Medulla oblongata (tissue), 1 donor: ENCODE results near the gene PLPPR3.

ENCODE experiments used
- DNase-seq: peaks from one replicate; pipeline ENCODE4 v3.0.0-alpha.2; 2015; ENCODE audit errors: extremely low spot score

PLPPR3 gene

DNA sequence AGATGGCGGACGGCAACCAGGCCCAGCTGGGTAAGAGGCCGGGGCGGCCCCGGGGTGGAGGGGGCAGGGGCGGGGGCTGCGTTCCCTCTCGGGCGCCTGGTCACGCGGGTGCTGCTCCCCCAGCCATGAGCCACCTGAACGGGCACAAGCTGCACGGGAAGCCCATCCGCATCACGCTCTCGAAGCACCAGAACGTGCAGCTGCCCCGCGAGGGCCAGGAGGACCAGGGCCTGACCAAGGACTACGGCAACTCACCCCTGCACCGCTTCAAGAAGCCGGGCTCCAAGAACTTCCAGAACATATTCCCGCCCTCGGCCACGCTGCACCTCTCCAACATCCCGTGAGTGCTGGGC is 13.4 kb downstream of the PLPPR3 start:
- DNase-seq, result no peak

DNA sequence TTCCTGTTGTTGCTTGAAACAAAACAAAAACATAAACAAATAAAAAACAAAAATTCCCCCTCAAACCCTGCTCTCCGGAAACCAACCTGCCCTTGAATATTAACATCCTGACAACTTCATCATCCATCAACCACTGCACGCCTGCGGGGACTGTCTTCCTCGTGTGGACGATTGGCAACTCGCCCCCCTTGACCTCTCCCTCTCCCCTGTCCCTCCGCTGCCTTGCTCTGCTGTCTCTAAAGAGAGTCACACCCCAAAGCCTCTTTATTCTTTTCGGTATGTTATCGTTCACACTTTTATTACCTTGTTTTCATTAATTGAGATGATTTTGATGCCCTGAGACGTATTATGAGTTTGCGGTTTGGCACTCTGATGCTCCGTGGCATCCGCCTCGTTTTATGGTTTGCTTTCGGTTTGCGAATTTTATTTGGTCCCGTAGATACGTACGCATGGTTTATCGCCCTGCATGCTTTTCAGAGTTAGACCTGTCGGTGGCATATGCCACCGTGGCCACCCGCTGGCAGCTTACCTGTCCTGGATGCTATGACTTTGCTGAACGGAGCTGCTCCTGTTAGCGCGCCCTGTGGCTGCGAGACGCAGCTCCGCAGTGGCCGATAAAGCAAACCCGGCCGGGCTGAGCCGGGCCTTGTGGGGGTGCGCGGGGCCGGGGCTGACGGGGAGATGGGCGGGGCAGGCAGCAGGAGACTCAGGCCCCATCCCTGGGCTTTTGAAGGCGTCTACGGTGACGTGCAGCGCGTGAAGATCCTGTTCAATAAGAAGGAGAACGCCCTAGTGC is 13.9 kb downstream of the PLPPR3 start:
- no peak for DNase-seq

DNA sequence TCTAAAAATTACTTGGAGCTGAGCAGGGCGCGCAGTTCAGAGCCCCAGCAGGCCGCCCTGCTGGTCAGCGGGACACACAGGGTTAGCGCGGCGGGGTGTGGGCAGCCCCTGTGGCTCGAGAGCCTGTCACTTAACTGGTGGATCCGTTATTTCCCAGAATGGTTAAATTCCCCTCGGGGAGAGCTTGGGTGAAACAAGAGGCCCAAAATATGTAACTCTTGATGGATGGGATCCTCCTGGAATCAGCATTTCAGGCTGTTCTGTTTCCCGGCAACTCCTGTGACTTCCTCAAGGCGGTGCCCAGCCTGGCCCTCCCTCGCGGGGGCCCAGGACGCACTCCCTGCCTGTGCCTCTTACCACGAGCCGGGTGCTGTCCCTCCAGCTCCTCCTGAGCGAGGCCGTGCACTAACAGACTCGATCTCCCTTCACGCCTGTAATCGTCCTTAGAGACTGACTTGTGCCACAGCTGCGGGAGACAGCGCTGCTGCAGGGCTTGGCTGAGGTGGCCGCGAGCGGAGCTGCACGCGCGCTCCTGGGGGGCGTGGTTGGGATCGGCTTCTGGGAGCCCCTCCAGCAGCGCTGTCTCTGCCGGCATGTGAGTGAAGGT is 14.8 kb downstream of the PLPPR3 start:
- no peak for DNase-seq

DNA sequence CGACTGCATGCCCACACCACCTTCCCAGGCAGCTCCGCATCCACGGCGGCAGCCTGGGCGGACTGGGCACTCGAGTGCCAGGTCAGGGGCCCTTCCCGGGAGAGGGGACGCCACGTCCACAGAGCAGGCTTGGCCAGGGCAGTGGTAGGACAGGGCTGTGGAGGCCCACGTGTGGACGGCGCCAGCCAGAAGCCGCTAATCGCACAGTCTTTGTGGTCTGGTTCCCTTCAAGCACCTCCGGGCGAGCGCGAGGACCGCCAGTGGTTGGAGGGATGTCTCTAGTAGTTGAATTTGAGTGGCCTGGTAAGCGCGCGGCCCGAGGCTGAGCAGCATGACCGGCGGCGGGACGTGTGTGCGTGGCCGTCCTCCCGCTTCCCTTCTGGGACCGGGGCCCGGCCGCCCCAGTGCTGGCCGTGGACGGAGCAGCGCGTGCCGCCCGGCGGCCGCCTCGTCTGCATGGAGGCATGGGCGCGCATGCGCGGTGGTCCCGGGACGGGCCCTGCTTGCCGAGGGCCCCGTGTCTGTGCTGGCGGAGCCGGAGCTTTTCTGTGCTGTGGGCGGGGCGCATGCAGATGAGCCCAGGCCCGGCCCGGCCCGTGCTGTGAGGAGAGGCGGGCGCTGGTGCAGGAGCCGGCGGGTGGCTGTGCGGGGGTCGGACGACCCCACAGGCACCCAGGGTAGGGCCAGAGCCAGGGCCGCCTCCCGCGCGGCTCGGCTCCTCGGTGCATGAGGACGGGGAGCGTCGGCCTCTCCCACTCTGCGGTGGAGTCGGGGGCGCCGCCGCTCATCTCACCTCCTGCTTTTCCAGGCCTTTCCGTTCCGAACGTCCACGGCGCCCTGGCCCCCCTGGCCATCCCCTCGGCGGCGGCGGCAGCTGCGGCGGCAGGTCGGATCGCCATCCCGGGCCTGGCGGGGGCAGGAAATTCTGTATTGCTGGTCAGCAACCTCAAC is 15.9 kb downstream of the PLPPR3 start:
- no peak for DNase-seq

DNA sequence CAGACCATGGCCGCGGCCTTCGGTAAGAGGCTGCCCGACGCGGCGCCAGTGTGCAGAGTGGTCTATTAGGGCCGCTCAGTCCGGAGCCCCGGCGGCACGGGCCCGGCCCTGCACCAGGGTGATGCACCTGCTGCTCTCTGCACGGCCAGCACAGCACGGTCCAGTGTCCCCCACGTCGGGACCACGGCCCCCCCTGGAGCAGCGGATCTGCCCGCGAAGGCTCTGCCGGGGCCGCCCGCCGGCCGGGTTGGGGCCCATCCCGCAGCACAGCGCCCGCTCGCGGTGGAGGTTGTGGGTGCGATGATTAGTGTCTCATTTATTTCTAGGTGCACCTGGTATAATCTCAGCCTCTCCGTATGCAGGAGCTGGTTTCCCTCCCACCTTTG is 16.6 kb downstream of the PLPPR3 start:
- DNase-seq, result no peak

DNA sequence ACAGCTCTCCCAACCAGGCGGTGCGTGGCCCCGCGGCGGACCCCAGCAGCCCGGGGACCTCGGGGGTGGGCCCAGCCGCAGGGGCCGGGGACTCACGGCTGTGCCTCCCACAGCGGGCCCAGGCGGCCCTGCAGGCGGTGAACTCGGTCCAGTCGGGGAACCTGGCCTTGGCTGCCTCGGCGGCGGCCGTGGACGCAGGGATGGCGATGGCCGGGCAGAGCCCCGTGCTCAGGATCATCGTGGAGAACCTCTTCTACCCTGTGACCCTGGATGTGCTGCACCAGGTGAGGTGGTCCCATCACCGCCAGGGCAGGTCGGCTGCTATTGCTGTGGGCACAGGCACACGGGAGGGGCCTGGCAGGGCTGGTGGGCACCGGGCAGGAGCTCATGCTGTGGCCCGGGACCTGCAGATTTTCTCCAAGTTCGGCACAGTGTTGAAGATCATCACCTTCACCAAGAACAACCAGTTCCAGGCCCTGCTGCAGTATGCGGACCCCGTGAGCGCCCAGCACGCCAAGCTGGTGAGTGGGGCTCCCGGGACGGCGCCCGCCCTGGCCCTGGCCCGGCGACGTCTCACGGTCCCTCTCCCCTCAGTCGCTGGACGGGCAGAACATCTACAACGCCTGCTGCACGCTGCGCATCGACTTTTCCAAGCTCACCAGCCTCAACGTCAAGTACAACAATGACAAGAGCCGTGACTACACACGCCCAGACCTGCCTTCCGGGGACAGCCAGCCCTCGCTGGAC is 17.2 kb downstream of the PLPPR3 start:
- DNase-seq, result no peak

DNA sequence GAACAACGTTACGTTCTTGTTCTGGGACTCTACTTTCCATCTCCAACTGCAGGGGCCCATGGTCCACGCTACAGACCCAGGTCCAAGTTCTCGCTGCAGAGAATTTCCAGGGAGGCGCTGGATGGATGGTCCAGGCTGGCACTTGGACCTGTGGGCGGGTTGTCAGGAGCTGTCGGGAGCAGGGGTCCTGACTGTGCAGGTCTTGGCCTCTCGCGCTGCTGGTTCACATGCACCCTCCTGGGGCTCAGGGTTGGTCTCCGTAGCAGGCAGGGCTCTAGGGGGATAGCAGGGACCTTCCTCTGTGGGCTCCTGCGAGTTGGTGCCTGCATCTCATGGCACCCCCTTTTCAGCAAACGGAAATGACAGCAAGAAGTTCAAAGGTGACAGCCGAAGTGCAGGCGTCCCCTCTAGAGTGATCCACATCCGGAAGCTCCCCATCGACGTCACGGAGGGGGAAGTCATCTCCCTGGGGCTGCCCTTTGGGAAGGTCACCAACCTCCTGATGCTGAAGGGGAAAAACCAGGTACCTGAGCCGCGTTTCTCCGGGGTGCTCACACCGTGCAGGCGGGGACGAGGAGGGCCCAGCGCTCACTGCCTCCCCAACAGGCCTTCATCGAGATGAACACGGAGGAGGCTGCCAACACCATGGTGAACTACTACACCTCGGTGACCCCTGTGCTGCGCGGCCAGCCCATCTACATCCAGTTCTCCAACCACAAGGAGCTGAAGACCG is 17.9 kb downstream of the PLPPR3 start:
- no peak for DNase-seq

DNA sequence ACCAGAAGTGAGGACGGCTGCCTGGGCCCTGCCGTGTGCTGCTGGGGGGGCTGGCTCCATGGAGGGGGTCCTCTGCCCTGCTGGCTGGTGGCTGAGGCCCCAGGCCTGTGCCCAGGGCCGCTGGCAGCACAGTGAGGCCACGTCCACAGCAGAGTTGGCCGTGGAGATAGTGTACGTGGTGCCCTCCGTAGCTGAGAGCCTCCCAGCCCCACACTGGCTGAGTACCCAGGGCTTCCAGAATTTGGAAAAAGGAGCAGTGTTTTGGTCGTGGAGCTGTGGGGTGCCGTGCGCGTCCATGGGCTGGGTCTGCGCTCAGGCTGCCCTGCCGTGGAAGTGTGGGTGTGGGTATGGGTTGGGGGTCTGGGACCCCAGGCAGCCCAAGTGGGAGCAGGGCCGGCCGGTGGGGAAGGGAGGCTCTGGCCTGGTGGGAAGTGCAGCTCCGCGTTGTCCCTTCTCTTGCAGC is 18.6 kb downstream of the PLPPR3 start:
- DNase-seq, result no peak

DNA sequence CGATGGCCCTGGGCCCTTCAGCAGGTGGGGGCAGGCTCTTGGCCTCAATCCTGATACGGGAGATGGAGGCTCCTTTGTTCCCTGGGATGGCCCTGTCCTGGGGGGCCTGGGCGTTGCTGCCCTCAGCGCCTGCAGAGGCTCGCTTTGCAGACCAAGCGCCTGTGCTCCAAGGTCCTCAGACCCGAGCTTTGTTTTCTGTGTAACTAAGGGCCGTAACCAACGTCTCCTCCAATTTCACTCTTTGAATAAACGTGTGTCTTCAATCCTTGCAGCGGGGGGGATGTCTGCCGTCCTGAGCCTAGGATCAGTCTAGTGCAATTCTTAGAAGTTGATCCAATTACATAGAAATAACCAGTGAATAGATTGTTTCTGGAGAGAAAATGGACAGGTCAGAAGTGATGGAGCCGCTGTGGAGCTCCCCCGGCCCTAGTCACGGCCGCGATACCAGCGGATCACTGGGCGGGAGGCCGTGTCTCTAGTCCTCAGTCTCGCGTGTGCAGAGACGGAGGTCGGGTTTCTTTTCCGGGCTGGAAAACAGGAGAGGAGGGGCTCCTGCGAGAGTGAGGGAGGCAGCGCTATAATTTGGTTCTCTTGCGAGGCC is 19.2 kb downstream of the PLPPR3 start:
- no peak for DNase-seq

DNA sequence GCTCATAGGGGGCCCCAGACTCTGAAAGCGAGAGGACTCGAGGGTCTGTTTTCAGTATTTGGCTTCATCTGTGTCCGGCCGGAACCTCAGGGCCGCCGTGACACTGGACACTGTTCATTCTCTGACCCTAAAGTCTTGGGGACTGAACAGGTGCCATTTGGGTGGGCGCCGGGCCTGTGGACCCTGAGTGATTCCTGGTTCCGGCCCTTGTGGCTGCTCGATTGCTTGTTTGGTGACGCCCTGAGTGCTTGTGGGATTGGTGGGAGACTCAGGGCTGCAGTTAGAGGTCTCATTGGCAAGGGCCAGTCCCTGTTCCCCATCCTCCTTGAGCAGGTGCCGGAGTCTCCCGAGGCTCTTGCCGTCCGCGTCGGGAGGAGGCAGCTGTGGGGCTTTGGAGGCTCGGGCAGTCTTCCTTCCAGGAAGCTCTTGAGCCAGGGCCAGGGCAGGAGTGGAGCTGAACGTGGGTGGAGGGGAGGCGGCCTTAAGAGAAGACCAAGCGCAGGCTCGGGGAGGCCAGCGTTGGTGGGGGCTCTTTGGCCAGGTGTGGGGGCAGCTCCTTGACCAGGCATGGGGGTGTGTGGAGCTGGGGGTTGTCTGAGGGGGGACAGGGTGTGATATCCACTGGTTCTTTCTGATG is 19.8 kb downstream of the PLPPR3 start:
- DNase-seq, result no peak

DNA sequence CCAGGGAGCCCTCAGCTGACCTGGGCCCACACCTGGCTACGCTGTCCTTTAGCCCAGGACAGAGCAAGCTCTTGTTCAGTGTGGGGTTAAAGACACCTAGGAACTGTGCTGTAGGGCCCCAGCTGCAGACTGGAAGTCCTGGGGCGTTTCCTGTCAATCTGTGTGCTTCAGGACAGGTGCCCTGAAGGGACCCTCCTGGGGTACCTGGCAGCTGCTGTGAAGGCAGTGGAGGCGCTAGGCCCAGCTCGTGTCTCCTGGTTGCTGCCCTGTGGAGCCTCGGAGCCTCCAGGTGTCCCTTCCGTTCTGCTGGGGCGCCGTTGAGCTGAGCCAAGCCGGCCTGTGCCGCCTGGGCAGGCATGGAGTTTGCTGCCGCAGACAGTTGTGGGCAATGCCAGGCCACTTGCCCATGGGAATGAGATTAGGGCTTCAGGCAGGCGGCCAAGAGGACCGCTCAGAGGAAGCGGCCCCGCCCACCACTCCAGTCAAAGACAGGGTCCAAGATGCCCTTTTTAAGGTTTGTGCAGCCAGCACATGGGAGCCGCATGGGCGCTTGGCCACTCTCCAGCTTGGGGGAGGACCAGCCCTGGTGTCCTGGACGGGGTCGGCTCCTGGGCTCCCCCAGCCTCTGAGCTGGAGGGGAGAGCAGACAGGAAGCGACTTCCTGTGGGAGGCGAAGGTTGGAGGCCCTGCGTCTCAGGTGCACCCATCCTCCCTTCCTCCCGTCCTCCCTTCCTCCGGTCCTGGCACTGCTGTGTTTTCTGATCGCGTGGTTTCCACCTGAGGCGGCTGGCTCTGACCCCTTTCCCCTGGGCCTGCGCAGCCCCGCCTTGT is 20.5 kb downstream of the PLPPR3 start:
- no peak for DNase-seq

DNA sequence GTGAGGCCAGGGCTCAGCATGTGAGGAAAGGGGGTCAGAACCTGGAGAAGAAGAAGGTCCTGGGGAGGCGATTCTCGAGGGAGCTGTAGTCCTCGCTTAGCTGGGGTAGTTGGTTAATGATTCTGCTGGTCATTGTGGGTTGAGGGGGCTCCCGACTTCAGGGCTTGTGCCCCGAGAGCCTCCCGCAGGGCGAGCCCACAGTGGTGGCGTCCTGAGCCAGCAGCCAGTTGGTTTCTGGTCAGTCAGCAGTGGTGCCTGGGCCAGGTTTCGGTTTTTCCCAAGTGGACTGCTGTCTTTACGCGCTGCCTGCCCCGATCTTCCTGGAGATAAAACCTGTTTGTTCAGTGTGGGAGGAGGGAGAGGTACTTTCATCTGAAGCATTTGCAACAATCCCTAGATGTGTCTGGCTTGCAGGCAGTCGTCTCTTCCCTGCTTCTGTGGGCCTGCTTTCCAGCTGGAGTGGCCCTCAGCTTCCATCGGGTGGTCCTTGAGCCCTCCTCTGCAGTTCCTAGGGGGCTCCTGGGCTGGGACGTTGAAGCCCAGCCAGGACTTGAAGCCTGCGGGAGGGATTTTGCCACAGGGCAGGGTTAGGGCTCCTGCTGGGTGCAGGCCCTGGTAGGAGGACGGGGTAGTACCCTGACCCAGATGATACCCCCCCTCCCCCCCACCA is 21.3 kb downstream of the PLPPR3 start:
- no peak for DNase-seq

DNA sequence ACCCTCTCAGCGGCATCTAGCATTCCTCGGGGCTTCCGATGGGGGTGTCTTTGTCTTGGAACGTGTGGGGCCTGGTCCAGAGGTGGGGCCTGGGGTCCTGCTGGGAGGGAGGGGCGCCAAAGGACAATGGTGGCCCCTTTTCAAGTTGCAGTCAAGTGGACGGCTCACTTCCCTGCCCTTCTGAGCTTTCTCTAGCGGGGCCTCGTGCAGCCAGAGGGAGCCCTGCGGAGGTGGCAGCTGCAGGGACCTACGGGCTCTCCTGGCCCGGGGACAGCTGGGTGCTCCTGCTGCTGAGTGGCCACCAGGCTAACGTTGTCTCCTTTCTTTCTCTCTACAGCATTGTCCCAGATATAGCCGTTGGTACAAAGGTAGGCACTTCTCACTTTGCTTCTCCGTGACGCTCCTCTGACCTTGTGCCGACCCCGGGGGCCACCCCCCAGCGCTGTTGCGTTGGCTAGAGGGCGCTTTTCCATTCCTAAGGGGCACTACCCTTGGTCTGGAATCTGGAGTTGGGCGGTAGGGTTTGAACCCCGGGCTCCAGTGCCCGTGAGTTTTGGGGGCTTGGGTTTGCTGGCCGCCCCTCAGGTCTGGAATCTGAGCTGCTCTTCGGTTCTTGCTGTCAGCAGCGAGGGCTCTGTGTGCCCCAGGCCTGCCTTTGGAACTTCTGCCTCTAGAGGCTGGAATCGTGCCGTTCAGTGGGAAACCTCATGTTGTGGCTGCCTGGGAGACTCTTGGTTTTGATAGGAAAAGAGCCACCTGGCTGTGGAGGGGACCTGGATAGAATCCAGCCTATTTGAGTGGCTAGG is 22.5 kb downstream of the PLPPR3 start:
- no peak for DNase-seq

DNA sequence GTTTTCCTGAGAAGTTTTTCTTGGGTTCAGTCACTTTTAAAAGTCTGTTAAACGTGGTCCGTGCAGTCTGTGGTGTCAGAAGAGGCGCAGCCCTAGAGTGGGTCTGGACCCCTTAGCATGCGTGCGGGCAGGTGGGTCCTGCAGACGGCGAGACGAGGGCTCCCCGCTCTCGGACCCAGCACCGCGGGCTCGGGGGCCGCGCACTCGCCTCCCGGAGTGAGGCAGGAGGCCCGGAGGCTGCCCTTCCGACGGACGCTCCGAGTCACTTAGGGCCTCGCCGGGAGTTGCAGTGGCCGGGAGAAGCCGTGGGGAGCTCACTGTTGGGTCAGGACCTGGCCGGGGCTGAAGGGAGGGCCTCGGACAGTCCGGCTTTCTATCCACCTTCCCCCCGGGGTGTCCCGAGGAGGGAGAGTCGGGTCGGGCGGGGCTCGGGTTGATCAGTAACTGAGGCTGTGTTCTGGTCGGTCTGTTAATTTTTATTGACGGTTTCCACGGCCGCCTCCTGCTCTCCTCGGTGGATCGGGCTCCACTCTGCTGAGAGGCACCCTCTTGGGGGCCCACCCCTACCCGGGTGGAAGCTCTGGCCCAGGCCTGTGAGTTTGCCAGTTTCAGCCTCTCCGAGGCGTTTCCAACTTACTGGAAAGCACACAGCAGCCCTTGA is 23.2 kb downstream of the PLPPR3 start:
- DNase-seq, result no peak

DNA sequence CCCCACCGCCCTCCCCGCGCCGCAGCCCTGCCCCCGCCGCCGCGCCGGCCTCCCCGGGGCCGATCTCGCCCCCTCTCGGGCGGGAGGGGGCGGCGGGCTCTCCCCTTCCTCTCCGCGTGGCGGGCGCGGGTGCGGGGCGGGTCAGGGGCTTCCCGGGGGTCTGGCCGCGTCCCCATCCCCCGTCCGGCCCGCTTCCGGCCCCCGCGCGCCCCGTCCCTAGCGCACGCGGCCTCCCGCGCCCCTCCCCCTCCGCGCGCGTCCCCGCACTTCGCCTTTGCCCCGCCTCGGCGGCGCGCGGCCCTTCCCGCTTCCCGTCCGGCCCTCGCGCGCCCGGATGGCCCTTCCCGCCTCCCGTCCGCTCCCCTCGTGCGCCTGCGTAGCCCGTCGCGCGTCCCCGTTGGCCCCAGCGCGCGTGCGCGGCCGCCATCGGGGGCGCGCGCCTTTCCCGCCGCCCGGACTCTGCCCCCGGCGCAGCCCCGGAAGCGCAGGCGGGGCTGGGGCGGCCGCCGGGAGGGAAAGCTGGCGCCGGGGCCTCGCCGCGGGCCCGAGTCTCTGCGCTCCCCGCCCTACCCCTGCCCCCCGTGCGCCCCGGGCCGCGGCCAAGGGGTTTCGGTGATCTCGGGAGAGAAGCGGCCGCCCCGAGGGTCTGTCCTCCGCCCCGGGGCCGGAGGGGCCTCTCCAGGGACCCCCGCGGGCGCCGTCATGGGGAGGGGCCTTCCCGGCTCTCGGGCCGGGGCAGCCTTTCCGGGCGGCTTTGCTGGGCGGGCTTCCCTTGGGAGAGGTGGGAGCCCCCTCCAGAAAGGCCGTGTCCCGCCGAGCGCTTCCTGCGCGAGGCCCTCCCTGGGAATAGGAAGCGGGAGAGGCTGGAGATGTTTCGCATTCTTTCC is 24.0 kb downstream of the PLPPR3 start:
- DNase-seq, result peak; percentile 79
